Effector memory CD4-positive, alpha-beta T cell (primary cell): ENCODE data around the gene RGS7.

Source experiments
- DNase-seq, 3 donors: peaks; one replicate each; pipeline ENCODE4 v3.0.0-alpha.2; 2020
- H3K27ac ChIP-seq: 2 replicates; pipeline ENCODE4 v1.7.0; 2013; ENCODE audit warnings: mild to moderate bottlenecking, low read length, moderate library complexity; ENCODE audit not compliant: insufficient read depth, poor library complexity, severe bottlenecking
- H3K27me3 ChIP-seq: replicated peaks from 2 replicates; pipeline ENCODE4 v1.7.0; 2013; ENCODE audit warnings: mild to moderate bottlenecking, low read length; ENCODE audit not compliant: insufficient read depth, control insufficient read depth, poor library complexity, severe bottlenecking
- H3K36me3 ChIP-seq: 2 replicates; pipeline ENCODE4 v1.7.0; 2013; ENCODE audit warnings: mild to moderate bottlenecking, low read length, moderate library complexity; ENCODE audit not compliant: control insufficient read depth, insufficient read depth
- H3K4me1 ChIP-seq: 2 replicates; pipeline ENCODE4 v1.7.0; 2013; ENCODE audit warnings: low read length, mild to moderate bottlenecking; ENCODE audit not compliant: control insufficient read depth, insufficient read depth, poor library complexity, severe bottlenecking
- H3K4me3 ChIP-seq: 2 replicates; pipeline ENCODE4 v1.7.0; 2013; ENCODE audit warnings: low read length, low read depth, mild to moderate bottlenecking; ENCODE audit not compliant: insufficient read depth, poor library complexity, severe bottlenecking
- H3K9me3 ChIP-seq: 2 replicates; pipeline ENCODE4 v1.7.0; 2013; ENCODE audit warnings: mild to moderate bottlenecking, low read length, moderate library complexity; ENCODE audit not compliant: control insufficient read depth

Gene RGS7

GRCh38 chr1:241275981-241276380, 81.0 kb downstream of the RGS7 start:
- H3K4me1 ChIP-seq, result no peaks in the 10 kb centered on the region
- H3K9me3 ChIP-seq, result no peaks in the 10 kb centered on the region
- no peaks in the 10 kb centered on the region for H3K36me3 ChIP-seq
- H3K27ac ChIP-seq, result no peak overlapping the region
- DNase-seq, result no peak
- no peak overlapping the region for H3K4me3 ChIP-seq
- H3K27me3 ChIP-seq, result no peaks in the 10 kb centered on the region

- Histone ChIP-seq H3K4me1 (no peaks in the 10 kb centered on the region), H3K27ac (no peak overlapping the region), H3K27me3 (no peaks in the 10 kb centered on the region), H3K36me3 (no peaks in the 10 kb centered on the region), H3K9me3 (no peaks in the 10 kb centered on the region), H3K4me3 (no peak overlapping the region)
- DNase-seq, result no peak
These were observed 81.8 kb downstream of the RGS7 start for GRCh38 chr1:241275226-241275625.

DNA sequence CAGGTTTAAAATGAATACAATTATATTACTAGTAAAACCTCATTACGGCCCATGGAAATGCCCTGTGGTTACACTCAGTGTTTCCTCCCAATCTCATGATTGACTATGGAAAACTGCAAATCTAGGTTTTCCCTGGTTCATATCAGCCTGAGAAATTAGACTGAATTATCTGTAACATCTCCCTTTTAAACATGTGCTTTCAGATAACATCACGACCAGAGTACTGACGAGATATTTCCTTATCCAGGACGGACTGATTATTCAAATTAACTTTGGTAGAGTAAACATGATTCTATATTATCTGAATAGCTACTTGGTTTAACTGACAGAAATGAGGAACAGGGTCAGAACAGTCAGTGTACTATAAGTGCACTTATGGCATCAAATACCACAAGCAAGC, 82.3 kb downstream of the RGS7 start:
- no peaks in the 10 kb centered on the region for H3K27me3 ChIP-seq
- DNase-seq, result no peak
- no peak overlapping the region for H3K27ac ChIP-seq
- H3K9me3 ChIP-seq, result no peaks in the 10 kb centered on the region
- H3K36me3 ChIP-seq, result no peaks in the 10 kb centered on the region
- no peaks in the 10 kb centered on the region for H3K4me1 ChIP-seq
- no peak overlapping the region for H3K4me3 ChIP-seq

- Histone ChIP-seq H3K27me3 (no peaks in the 10 kb centered on the region), H3K36me3 (no peaks in the 10 kb centered on the region), H3K4me3 (no peak overlapping the region), H3K4me1 (no peaks in the 10 kb centered on the region), H3K9me3 (no peaks in the 10 kb centered on the region), H3K27ac (no peak overlapping the region)
- no peak for DNase-seq
These were observed 84.2 kb downstream of the RGS7 start for GRCh38 chr1:241272828-241273227.

- H3K36me3 ChIP-seq, result no peaks in the 10 kb centered on the region
- no peak overlapping the region for H3K27ac ChIP-seq
- H3K9me3 ChIP-seq, result no peaks in the 10 kb centered on the region
- no peaks in the 10 kb centered on the region for H3K4me1 ChIP-seq
- H3K4me3 ChIP-seq, result no peak overlapping the region
- no peak for DNase-seq
- H3K27me3 ChIP-seq, result no peaks in the 10 kb centered on the region
These were observed 85.6 kb downstream of the RGS7 start for GRCh38 chr1:241271427-241271826.

GRCh38 chr1:241270016-241270415, 87.0 kb downstream of the RGS7 start:
- Histone ChIP-seq H3K4me1 (no peaks in the 10 kb centered on the region), H3K27me3 (no peaks in the 10 kb centered on the region), H3K27ac (no peak overlapping the region), H3K36me3 (no peaks in the 10 kb centered on the region), H3K9me3 (no peaks in the 10 kb centered on the region), H3K4me3 (no peak overlapping the region)
- DNase-seq, result no peak

GRCh38 chr1:241269116-241269515, 87.9 kb downstream of the RGS7 start:
- DNase-seq, result no peak
- no peaks in the 10 kb centered on the region for H3K36me3 ChIP-seq
- H3K4me3 ChIP-seq, result no peak overlapping the region

GRCh38 chr1:241266121-241266520, 90.9 kb downstream of the RGS7 start:
- Histone ChIP-seq H3K9me3 (no peaks in the 10 kb centered on the region), H3K36me3 (no peaks in the 10 kb centered on the region), H3K27ac (no peak overlapping the region), H3K4me3 (no peak overlapping the region), H3K27me3 (no peaks in the 10 kb centered on the region), H3K4me1 (no peaks in the 10 kb centered on the region)
- DNase-seq, result no peak

More at GRCh38 chr1:241269116-241269515, 87.9 kb downstream of the RGS7 start:
- H3K27me3 ChIP-seq, result no peaks in the 10 kb centered on the region
- no peaks in the 10 kb centered on the region for H3K9me3 ChIP-seq
- H3K27ac ChIP-seq, result no peak overlapping the region
- H3K4me1 ChIP-seq, result no peaks in the 10 kb centered on the region

GRCh38 chr1:241265428-241265827, 91.6 kb downstream of the RGS7 start:
- Histone ChIP-seq H3K4me1 (no peaks in the 10 kb centered on the region), H3K36me3 (no peaks in the 10 kb centered on the region), H3K4me3 (no peak overlapping the region), H3K27me3 (no peaks in the 10 kb centered on the region), H3K9me3 (no peaks in the 10 kb centered on the region), H3K27ac (no peak overlapping the region)
- DNase-seq, result no peak

GRCh38 chr1:241263346-241263745, 93.7 kb downstream of the RGS7 start:
- Histone ChIP-seq H3K27ac (no peak overlapping the region), H3K36me3 (no peaks in the 10 kb centered on the region), H3K27me3 (no peaks in the 10 kb centered on the region), H3K4me1 (no peaks in the 10 kb centered on the region), H3K9me3 (no peaks in the 10 kb centered on the region), H3K4me3 (no peak overlapping the region)
- no peak for DNase-seq

DNA sequence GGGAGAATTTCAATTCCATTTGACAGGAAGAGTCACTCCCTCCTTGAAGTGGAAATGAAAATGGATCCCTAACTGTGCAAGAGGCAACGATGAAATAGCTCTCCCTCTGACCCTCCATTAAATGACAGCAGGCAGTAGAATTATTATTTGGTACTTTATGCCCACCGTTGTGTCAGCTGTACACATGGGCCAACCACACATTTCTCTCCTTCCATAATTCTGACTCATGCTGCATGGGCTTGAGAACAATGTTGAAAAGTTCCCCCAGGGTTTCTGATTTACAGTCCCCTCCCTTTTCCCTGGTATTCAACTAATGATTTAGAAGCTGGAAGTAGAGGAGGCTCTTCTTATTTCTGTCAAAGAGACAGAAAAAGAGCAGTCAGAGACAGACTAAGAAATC, 103.5 kb downstream of the RGS7 start:
- Histone ChIP-seq H3K4me1 (no peaks in the 10 kb centered on the region), H3K9me3 (no peaks in the 10 kb centered on the region), H3K4me3 (no peak overlapping the region), H3K27me3 (no peaks in the 10 kb centered on the region), H3K36me3 (no peaks in the 10 kb centered on the region), H3K27ac (no peak overlapping the region)
- no peak for DNase-seq
